NT2/D1 (cell line): ENCODE data around the gene ANKRD24.
"Not testable (repeated sequence)": the region's sequence is repeated elsewhere in the genome, so short reads cannot be mapped to it uniquely, and the experiment has no call there.

Source experiments
- DNase-seq: peaks from one replicate; pipeline ENCODE4 v3.0.0-alpha.2; 2011; ENCODE audit warnings: low read depth, low spot score
- H3K27me3 ChIP-seq: 2 replicates; pipeline ENCODE4 v1.6.0; 2011; ENCODE audit warnings: mild to moderate bottlenecking; ENCODE audit not compliant: insufficient read length, insufficient read depth
- H3K36me3 ChIP-seq: 2 replicates; pipeline ENCODE4 v1.6.1; 2011; ENCODE audit warnings: mild to moderate bottlenecking, low read length, mixed read lengths; ENCODE audit not compliant: insufficient read depth, insufficient read length
- H3K4me1 ChIP-seq: 2 replicates; pipeline ENCODE4 v1.5.1; 2011; ENCODE audit not compliant: insufficient read depth, insufficient read length
- H3K4me3 ChIP-seq: 2 replicates; pipeline ENCODE4 v1.5.1; 2011; ENCODE audit warnings: low read depth; ENCODE audit not compliant: insufficient read length
- H3K9ac ChIP-seq: 2 replicates; pipeline ENCODE4 v1.6.0; 2011; ENCODE audit warnings: low read depth; ENCODE audit not compliant: insufficient read length
- H3K9me3 ChIP-seq: 2 replicates; pipeline ENCODE4 v1.5.1; 2011; ENCODE audit warnings: mild to moderate bottlenecking, low read length; ENCODE audit not compliant: insufficient read depth
- SUZ12 ChIP-seq: IDR thresholded peaks from 2 replicates; pipeline ENCODE4 v1.6.1; 2011; ENCODE audit not compliant: insufficient read length, insufficient read depth; ENCODE audit errors: extremely low read depth
- YY1 ChIP-seq: IDR thresholded peaks from 2 replicates; pipeline ENCODE4 v1.6.1; 2011; ENCODE audit not compliant: insufficient read length, insufficient read depth
- ZNF274 ChIP-seq: IDR thresholded peaks from 2 replicates; pipeline ENCODE4 v1.6.1; 2011; ENCODE audit warnings: mild to moderate bottlenecking, low read depth, low read length

Gene ANKRD24

DNA sequence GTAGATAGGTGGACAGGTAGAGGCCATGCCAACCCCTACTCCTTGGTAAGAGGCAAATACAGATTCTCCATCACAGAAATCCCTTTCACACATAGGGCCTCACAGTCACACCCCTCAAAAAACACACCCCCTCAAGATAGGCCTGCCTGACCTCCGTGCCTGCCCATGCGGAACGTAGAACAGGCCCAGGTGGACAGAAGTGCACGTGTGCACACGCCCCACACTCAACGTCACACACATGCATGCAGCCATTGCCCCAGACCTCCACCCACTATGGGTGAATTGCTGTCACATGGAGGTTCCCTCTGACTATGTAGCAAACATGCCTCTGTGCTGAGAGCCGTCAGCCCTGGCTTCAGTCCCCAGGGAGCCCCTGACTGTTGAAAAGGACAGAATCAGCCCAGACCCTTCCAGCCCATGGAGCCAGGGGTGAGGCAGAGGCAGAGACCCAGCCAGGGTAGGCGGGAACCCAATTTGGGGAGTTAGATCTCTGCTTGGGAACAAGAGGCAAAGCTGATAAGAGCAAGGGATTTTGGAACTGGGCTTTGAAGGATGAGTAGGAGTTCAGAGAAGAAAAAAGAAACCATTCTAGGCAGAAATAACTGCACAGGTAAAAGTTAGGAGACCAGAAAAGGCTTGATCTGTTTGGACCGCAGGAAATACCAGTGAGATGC, 3.1 kb downstream of the ANKRD24 start:
- no peaks in the 10 kb centered on the region for H3K27me3 ChIP-seq
- H3K4me3 ChIP-seq: no peak overlapping the region
- H3K9ac ChIP-seq: peak overlapping the region; percentile 18
- H3K9me3 ChIP-seq: no peaks in the 10 kb centered on the region
- no peak for TF ChIP-seq ZNF274
- no peak for TF ChIP-seq YY1
- no peak for TF ChIP-seq SUZ12
- DNase-seq: no peak
- peaks cover 5% of the 10 kb centered on the region for H3K36me3 ChIP-seq
- peaks cover 6% of the 10 kb centered on the region for H3K4me1 ChIP-seq

- Histone ChIP-seq H3K36me3 (no peaks in the 10 kb centered on the region), H3K4me3 (no peak overlapping the region), H3K27me3 (no peaks in the 10 kb centered on the region), H3K9me3 (no peaks in the 10 kb centered on the region), H3K4me1 (peaks cover 3% of the 10 kb centered on the region), H3K9ac (peak overlapping the region; percentile 27)
- TF ChIP-seq ZNF274 (no peak), YY1 (no peak), SUZ12 (no peak)
- peak; percentile 82 for DNase-seq
Observed at GRCh38 chr19:4186087-4186993, 3.9 kb downstream of the ANKRD24 start.

DNA sequence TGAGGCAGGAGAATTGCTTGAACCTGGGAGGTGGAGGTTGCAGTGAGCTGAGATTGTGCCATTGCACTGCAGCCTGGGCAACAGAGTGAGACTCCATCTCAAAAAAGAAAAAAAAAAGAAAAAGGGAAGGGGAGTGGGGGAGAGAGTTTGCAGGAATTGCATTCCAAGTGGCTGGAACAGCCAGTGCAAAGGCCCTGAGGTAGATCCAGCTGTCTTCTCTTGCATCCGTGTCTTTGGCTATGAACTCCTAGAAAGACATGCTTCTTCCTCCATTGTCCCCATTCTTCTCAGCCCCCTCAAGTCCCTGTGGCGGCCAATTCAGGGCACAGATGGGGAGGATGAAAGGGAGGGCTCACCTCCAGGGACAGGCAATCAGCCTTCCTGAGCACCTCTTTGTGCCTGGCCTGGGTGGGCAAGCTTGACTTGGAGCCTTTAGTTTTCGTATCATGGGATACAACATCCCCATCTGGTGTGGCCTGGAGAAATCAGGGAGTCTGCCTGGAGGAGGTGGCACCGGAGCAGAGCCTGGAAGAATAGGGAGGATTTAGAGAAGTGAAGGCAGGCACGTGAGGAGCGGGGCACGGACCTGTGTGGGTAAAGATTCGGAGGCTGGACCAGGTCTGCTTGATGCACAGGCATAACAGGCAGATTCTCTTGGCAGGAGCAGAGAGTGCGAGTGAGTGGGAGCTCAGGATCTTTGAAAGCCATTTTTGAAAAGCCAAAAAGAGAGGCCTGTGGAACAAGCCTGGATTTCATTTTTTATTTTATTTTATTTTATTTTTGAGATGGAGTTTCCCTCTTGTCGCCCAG, 5.0 kb downstream of the ANKRD24 start:
- no peak for DNase-seq
- no peak for TF ChIP-seq ZNF274
- TF ChIP-seq YY1: no peak
- TF ChIP-seq SUZ12: no peak
- no peak overlapping the region for H3K4me3 ChIP-seq

GRCh38 chr19:4189641-4190040, 7.2 kb downstream of the ANKRD24 start:
- H3K4me1 ChIP-seq: peaks cover 2% of the 10 kb centered on the region
- no peak for DNase-seq
- H3K4me3 ChIP-seq: no peak overlapping the region
- H3K9ac ChIP-seq: no peak overlapping the region
- TF ChIP-seq ZNF274 (no peak), SUZ12 (no peak), YY1 (no peak)
- no peaks in the 10 kb centered on the region for H3K27me3 ChIP-seq
- no peaks in the 10 kb centered on the region for H3K9me3 ChIP-seq
- H3K36me3 ChIP-seq: no peaks in the 10 kb centered on the region

More for the DNA sequence above, 5.0 kb downstream of the ANKRD24 start:
- no peaks in the 10 kb centered on the region for H3K27me3 ChIP-seq
- no peaks in the 10 kb centered on the region for H3K9me3 ChIP-seq
- H3K9ac ChIP-seq: no peak overlapping the region
- peaks cover 3% of the 10 kb centered on the region for H3K4me1 ChIP-seq
- H3K36me3 ChIP-seq: no peaks in the 10 kb centered on the region

DNA sequence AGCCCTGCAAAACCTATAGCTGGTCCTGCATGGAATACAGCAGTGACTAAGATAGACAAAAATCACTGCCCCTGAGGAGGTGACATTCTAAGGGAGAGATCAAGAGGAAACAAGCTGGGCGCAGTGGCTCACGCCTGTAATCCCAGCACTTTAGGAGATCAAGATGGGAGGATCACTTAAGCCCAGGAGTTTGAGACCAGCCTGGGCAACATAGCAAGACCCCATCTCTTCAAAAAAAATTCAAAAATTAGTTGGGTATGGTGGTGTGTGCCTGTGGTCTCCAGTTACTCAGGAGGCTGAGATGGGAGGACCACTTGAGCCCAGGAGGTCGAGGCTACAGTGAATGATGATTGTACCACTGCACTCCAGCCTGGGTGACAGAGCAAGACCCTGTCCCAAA, 10.0 kb downstream of the ANKRD24 start:
- not testable (repeated sequence) for H3K4me3 ChIP-seq, H3K4me1 ChIP-seq, H3K9ac ChIP-seq, H3K27me3 ChIP-seq, H3K36me3 ChIP-seq, H3K9me3 ChIP-seq, DNase-seq

DNA sequence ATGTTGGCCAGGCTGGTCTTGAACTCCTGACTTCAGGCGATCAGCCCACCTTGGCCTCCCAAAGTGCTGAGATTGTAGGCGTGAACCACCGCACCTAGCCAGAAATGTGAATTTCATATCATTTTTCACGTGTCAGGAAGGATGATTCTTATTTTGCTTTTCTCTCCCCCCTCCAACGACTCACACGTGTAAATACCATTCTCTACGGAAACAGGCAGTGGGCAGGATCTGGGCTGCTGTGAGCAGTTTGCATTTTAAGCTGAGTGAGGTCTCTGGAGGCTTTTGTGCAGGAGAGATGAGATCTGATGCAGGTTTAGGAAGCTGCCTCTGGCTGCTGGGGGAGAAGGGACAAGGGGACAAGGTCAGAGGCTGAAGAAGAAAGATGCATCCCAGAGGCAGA, 11.9 kb downstream of the ANKRD24 start:
- peak overlapping the region; percentile 15 for H3K9ac ChIP-seq
- H3K4me1 ChIP-seq: peaks cover 3% of the 10 kb centered on the region
- H3K36me3 ChIP-seq: no peaks in the 10 kb centered on the region
- TF ChIP-seq ZNF274 (no peak), SUZ12 (no peak), YY1 (no peak)
- no peak for DNase-seq
- H3K4me3 ChIP-seq: no peak overlapping the region
- H3K9me3 ChIP-seq: no peaks in the 10 kb centered on the region
- H3K27me3 ChIP-seq: peaks cover 12% of the 10 kb centered on the region

DNA sequence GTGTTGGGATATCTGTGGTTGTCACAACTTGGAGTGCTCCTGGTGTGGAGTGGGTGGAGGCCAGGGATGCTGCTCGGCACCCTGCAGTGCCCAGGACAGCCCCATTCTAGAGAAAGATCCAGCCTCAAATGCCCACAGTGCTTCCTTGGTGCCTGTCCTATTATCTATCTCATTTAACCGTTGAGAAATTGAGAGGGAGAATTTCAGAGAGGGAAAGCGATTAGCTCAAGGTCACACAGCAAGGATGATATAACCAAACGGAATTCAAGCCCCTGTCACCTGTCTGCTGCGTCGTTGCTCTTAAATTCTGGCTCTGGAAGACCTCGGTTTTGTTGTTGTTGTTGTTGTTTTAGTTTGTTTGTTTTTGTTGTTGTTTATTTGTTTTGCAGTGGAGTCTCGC, 13.5 kb downstream of the ANKRD24 start:
- no peak for TF ChIP-seq YY1
- no peak for TF ChIP-seq SUZ12
- TF ChIP-seq ZNF274: no peak
- H3K27me3 ChIP-seq: peaks cover 12% of the 10 kb centered on the region
- peaks cover 3% of the 10 kb centered on the region for H3K4me1 ChIP-seq
- no peak overlapping the region for H3K4me3 ChIP-seq
- DNase-seq: no peak
- H3K9ac ChIP-seq: no peak overlapping the region
- no peaks in the 10 kb centered on the region for H3K36me3 ChIP-seq
- no peaks in the 10 kb centered on the region for H3K9me3 ChIP-seq
